Mesendoderm (in vitro differentiated cells): Measurements from ENCODE around the gene CCDC190.

Source experiments
- DNase-seq: peaks from one replicate; pipeline ENCODE4 v3.0.0; 2013
- H2AK5ac ChIP-seq: 2 replicates; pipeline ENCODE4 v1.6.1; 2013; ENCODE audit warnings: low read length, inconsistent platforms
- H2BK120ac ChIP-seq: 2 replicates; pipeline ENCODE4 v1.6.1; 2013; ENCODE audit warnings: low read depth, mild to moderate bottlenecking, low read length, moderate library complexity, mixed read lengths
- H2BK15ac ChIP-seq: replicated peaks from 2 replicates; pipeline ENCODE4 v1.6.1; 2013; ENCODE audit warnings: low read depth, mild to moderate bottlenecking, moderate library complexity
- H2BK5ac ChIP-seq: 2 replicates; pipeline ENCODE4 v1.6.1; 2013; ENCODE audit warnings: low read length, inconsistent platforms
- H3K18ac ChIP-seq: 2 replicates; pipeline ENCODE4 v1.6.1; 2013; ENCODE audit warnings: mild to moderate bottlenecking, low read length, mixed read lengths
- H3K23ac ChIP-seq: one replicate; pipeline ENCODE4 v1.6.1; 2013; ENCODE audit warnings: low read length
- H3K27ac ChIP-seq: 2 replicates; pipeline ENCODE4 v1.5.1; 2013; ENCODE audit warnings: low read depth, mild to moderate bottlenecking, inconsistent platforms, low read length, moderate library complexity
- H3K27me3 ChIP-seq: 2 replicates; pipeline ENCODE4 v1.6.1; 2013; ENCODE audit warnings: low read length, control low read depth, mild to moderate bottlenecking, inconsistent platforms; ENCODE audit not compliant: insufficient read depth, poor library complexity
- H3K36me3 ChIP-seq: 2 replicates; pipeline ENCODE4 v1.6.1; 2013; ENCODE audit warnings: low read length, inconsistent platforms; ENCODE audit not compliant: control insufficient read depth, insufficient read depth
- H3K4ac ChIP-seq: one replicate; pipeline ENCODE4 v1.6.1; 2013; ENCODE audit warnings: low read depth, mild to moderate bottlenecking, low read length, moderate library complexity
- H3K4me1 ChIP-seq: 2 replicates; pipeline ENCODE4 v1.6.1; 2013; ENCODE audit warnings: low read depth, low read length, inconsistent platforms; ENCODE audit not compliant: control insufficient read depth
- H3K4me2 ChIP-seq: 2 replicates; pipeline ENCODE4 v1.6.1; 2013; ENCODE audit warnings: low read length
- H3K4me3 ChIP-seq: 2 replicates; pipeline ENCODE4 v1.5.1; 2013; ENCODE audit warnings: mild to moderate bottlenecking, low read length
- H3K56ac ChIP-seq: one replicate; pipeline ENCODE4 v1.6.1; 2013; ENCODE audit warnings: low read length
- H3K79me1 ChIP-seq: 2 replicates; pipeline ENCODE4 v1.6.1; 2013; ENCODE audit warnings: low read length, inconsistent platforms
- H3K79me2 ChIP-seq: 2 replicates; pipeline ENCODE4 v1.6.1; 2013; ENCODE audit warnings: mild to moderate bottlenecking, low read length; ENCODE audit not compliant: control insufficient read depth, insufficient read depth
- H3K9ac ChIP-seq: 2 replicates; pipeline ENCODE4 v1.6.1; 2013; ENCODE audit warnings: low read length, inconsistent platforms
- H4K5ac ChIP-seq: one replicate; pipeline ENCODE4 v1.6.1; 2013; ENCODE audit warnings: low read length
- H4K8ac ChIP-seq: one replicate; pipeline ENCODE4 v1.6.1; 2013; ENCODE audit warnings: low read depth, mild to moderate bottlenecking, control low read depth, low read length, moderate library complexity
- WGBS: extraction: QIAGEN DNeasy Blood & Tissue Kit; methylation state at CpG from one replicate; pipeline ENCODE4 v1.1.7; 2013; ENCODE audit warnings: low lambda C conversion rate, missing lambda C conversion rate; ENCODE audit not compliant: insufficient coverage; ENCODE audit errors: extremely low coverage; 5-methylcytosine and 5-hydroxymethylcytosine counted together

CCDC190 gene

DNA sequence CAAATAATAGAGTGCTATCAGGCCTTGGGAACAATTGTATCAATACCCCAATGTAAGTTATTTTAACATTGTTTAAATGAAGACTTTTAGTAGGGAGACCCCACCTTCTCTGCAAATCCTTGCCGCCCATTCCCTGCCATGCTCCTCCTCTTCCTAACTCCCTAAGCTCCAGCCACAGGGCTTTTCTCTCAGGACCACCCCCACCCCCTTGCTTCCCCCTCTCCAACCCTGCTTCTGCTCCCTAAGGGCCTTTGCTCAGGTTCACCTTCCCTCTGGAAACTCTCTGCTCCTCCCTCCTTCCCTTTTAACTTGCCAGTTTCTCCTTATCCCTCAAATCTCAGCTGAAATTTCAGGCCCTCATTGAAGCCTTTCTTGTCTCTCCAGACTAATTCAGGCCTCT, 16.8 kb downstream of the CCDC190 start:
- Histone ChIP-seq H2AK5ac (no peak overlapping the region), H3K79me2 (no peaks in the 10 kb centered on the region), H3K4me1 (peaks cover 1% of the 10 kb centered on the region), H3K4me2 (no peak overlapping the region), H2BK120ac (no peak overlapping the region), H3K56ac (no peak overlapping the region), H3K27me3 (no peaks in the 10 kb centered on the region), H4K5ac (no peak overlapping the region), H3K18ac (no peak overlapping the region), H3K4ac (no peak overlapping the region), H4K8ac (no peak overlapping the region), H3K36me3 (no peaks in the 10 kb centered on the region), H2BK5ac (no peak overlapping the region), H3K4me3 (no peak overlapping the region), H3K27ac (no peak overlapping the region), H2BK15ac (no peak overlapping the region), H3K23ac (no peak overlapping the region), H3K79me1 (no peaks in the 10 kb centered on the region), H3K9ac (no peak overlapping the region)
- no CpG with 5 or more reads among the region's 1 CpG for WGBS
- no peak for DNase-seq

DNA sequence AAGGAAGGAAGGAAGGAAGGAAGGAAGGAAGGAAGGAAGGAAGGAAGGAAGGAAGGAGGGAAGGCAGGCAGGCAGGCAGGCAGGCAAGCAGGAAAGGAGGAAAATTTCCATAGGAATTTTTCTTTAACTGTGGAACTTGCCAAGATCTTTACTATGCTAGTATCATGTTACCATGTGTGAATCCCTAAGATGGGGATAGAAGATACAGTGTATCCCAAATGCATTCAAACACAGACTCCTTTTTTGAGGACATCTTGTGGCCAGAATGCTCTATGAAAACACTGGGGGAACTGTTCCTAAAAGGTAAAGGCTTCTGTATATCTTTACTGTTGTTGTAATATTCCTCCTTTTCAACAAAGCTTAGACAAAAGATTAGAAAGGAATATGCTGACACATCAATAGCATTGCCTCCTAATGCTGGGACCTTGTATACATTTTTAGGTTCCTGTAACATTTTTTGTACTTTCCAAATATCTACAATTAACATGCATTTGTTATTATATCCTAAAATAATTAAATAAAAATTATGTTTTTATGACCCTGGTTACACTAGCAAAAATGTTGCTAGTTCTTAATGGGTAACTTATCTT, 20.6 kb downstream of the CCDC190 start:
- DNase-seq: peak; percentile 89

DNA sequence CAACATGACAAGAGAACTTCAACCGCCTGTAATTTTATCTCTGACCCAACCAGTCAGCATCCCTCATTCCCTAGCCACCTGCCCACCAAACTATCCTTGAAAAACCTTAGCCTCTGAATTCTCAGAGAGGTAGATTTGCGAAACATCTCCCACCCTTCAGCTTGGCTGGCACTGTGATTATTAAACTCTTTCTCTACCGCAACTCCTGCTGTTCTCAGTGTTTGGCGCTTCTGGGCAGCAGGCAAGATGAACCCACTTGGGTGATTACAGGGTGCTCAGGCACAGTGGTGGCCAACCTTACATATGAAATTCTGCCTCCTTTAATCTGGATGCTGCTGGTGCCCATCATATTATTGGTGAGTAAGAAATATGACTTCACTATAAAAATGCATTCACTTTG, 22.1 kb downstream of the CCDC190 start:
- H3K4me2 ChIP-seq: no peak overlapping the region
- H4K8ac ChIP-seq: no peak overlapping the region
- no peak overlapping the region for H3K4ac ChIP-seq
- no peaks in the 10 kb centered on the region for H3K79me2 ChIP-seq
- no peak overlapping the region for H3K18ac ChIP-seq
- no peak overlapping the region for H4K5ac ChIP-seq
- no peak overlapping the region for H3K23ac ChIP-seq
- H2BK5ac ChIP-seq: no peak overlapping the region
- no peak for DNase-seq
- H3K79me1 ChIP-seq: no peaks in the 10 kb centered on the region
- no peak overlapping the region for H2BK15ac ChIP-seq
- H2BK120ac ChIP-seq: no peak overlapping the region
- H3K4me1 ChIP-seq: peaks cover 1% of the 10 kb centered on the region
- no peaks in the 10 kb centered on the region for H3K36me3 ChIP-seq
- no peak overlapping the region for H3K27ac ChIP-seq
- no peak overlapping the region for H3K56ac ChIP-seq
- no peak overlapping the region for H3K4me3 ChIP-seq
- no peak overlapping the region for H2AK5ac ChIP-seq
- no CpG with 5 or more reads among the region's 4 CpGs for WGBS
- H3K27me3 ChIP-seq: no peaks in the 10 kb centered on the region
- H3K9ac ChIP-seq: no peak overlapping the region

More for the DNA sequence above, 20.6 kb downstream of the CCDC190 start:
- H3K4me1 ChIP-seq: peaks cover 1% of the 10 kb centered on the region
- H4K8ac ChIP-seq: no peak overlapping the region
- no peaks in the 10 kb centered on the region for H3K79me2 ChIP-seq
- H2BK5ac ChIP-seq: no peak overlapping the region
- no peak overlapping the region for H3K56ac ChIP-seq
- no peak overlapping the region for H3K23ac ChIP-seq
- no peak overlapping the region for H3K27ac ChIP-seq
- H3K4ac ChIP-seq: no peak overlapping the region
- no peak overlapping the region for H2BK15ac ChIP-seq
- no peak overlapping the region for H3K9ac ChIP-seq
- no peaks in the 10 kb centered on the region for H3K36me3 ChIP-seq
- H4K5ac ChIP-seq: no peak overlapping the region
- H3K27me3 ChIP-seq: no peaks in the 10 kb centered on the region
- H3K4me3 ChIP-seq: no peak overlapping the region
- H3K18ac ChIP-seq: no peak overlapping the region
- H2BK120ac ChIP-seq: no peak overlapping the region
- no peak overlapping the region for H2AK5ac ChIP-seq
- no peaks in the 10 kb centered on the region for H3K79me1 ChIP-seq
- H3K4me2 ChIP-seq: no peak overlapping the region

DNA sequence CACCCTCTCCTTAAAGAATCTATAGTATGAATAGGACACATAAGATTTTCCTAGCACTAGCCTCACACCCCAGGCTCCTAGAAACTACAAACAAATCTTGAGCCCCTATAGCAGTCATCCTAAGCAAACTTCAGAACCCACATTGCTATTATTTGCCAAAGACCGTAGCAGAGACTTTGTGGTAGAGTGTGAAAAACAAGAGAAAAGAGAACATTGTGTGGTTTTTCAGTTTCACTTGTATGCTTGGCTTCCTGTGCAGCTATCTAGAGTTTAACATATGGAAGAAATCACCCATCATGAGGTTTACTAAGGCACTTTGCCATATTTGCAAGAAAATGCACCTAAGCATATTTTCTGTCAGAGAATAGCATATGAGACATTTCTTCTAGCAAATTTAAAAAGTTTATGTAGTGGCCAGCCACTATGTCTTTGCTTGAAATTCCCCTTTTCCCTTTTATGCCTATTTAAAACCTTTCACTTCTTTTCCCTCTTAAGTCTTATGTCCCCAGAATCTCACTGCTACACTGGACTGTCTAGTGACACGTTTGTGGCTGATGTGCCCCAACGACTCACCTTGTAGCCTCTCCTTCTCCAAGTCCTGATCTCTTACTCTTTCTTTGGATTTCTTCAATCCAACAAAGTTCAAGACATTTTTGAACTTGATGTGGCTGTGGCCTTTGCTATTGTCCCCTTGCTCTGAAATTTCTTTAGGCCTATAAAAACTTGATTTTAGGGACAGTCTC, 25.6 kb downstream of the CCDC190 start:
- Histone ChIP-seq H3K9ac (no peak overlapping the region), H3K79me2 (no peaks in the 10 kb centered on the region), H2BK5ac (no peak overlapping the region), H3K79me1 (no peaks in the 10 kb centered on the region), H3K18ac (no peak overlapping the region), H4K5ac (no peak overlapping the region), H3K27me3 (no peaks in the 10 kb centered on the region), H2BK120ac (no peak overlapping the region), H4K8ac (no peak overlapping the region), H3K4ac (no peak overlapping the region), H3K23ac (no peak overlapping the region), H3K56ac (no peak overlapping the region), H3K27ac (no peak overlapping the region), H2BK15ac (no peak overlapping the region), H3K4me3 (no peak overlapping the region), H3K4me2 (no peak overlapping the region), H3K36me3 (no peaks in the 10 kb centered on the region), H3K4me1 (peaks cover 2% of the 10 kb centered on the region), H2AK5ac (no peak overlapping the region)
- no CpG with 5 or more reads among the region's 3 CpGs for WGBS
- DNase-seq: no peak

DNA sequence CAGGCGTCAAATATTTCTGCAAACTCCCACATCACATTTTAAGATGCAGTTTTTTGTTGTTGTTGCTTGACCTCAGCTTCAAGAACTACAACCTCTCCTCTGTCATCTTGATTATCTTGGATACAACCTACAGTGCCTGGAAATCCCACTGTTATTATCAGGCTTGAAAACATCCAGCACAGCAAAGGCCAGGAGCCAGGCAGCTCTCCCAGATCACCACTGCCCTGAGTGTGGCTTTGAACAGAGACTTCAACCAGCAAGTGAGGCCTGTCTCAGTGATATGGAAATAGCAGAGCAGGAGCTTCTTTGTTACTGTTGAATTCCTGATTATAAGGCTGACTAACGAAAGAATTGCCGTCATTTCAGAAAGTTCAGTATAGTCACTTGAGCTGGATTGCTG, 28.5 kb downstream of the CCDC190 start:
- no peak overlapping the region for H3K4ac ChIP-seq
- H3K23ac ChIP-seq: no peak overlapping the region
- no peak overlapping the region for H3K9ac ChIP-seq
- H2BK5ac ChIP-seq: no peak overlapping the region
- H2BK120ac ChIP-seq: no peak overlapping the region
- DNase-seq: peak; percentile 71
- peak overlapping the region; percentile 74 for H2BK15ac ChIP-seq
- H3K79me1 ChIP-seq: no peaks in the 10 kb centered on the region
- peaks cover 2% of the 10 kb centered on the region for H3K4me1 ChIP-seq
- no peak overlapping the region for H3K56ac ChIP-seq
- no peak overlapping the region for H3K4me3 ChIP-seq
- no peak overlapping the region for H3K18ac ChIP-seq
- no peak overlapping the region for H4K8ac ChIP-seq
- H3K27ac ChIP-seq: no peak overlapping the region
- no peaks in the 10 kb centered on the region for H3K79me2 ChIP-seq
- H3K4me2 ChIP-seq: no peak overlapping the region
- H2AK5ac ChIP-seq: no peak overlapping the region
- no peaks in the 10 kb centered on the region for H3K27me3 ChIP-seq
- H4K5ac ChIP-seq: no peak overlapping the region
- no peaks in the 10 kb centered on the region for H3K36me3 ChIP-seq
- WGBS: no CpG with 5 or more reads among the region's 3 CpGs

DNA sequence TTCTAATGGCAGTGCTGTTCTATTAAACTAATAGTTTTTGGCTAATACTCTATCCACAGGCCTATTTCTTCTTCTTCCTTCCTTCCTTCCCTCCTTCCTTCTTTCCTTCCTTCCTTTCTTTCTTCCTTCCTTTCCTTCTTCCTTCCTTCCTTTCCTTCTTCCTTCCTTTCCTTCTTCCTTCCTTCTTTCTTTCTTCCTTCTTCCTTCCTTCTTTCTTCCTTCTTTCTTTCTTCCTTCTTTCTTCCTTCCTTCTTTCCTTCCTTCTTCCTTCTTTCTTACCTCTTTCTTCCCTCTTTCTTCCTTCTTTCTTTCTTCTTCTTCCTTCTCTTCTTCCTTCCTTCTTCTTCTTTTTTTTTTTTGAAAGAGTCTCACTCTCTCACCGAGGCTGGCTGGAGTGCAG, 31.7 kb downstream of the CCDC190 start:
- no peaks in the 10 kb centered on the region for H3K79me1 ChIP-seq
- H2BK120ac ChIP-seq: no peak overlapping the region
- H3K79me2 ChIP-seq: no peaks in the 10 kb centered on the region
- H3K4me2 ChIP-seq: no peak overlapping the region
- H4K8ac ChIP-seq: no peak overlapping the region
- WGBS: no CpG with 5 or more reads among the region's 1 CpG
- no peak overlapping the region for H2BK15ac ChIP-seq
- no peak overlapping the region for H2AK5ac ChIP-seq
- no peak overlapping the region for H3K27ac ChIP-seq
- H4K5ac ChIP-seq: no peak overlapping the region
- H3K4me1 ChIP-seq: peaks cover 2% of the 10 kb centered on the region
- no peak overlapping the region for H3K9ac ChIP-seq
- no peak overlapping the region for H3K23ac ChIP-seq
- H2BK5ac ChIP-seq: no peak overlapping the region
- no peaks in the 10 kb centered on the region for H3K36me3 ChIP-seq
- no peak overlapping the region for H3K4me3 ChIP-seq
- H3K27me3 ChIP-seq: no peaks in the 10 kb centered on the region
- H3K56ac ChIP-seq: no peak overlapping the region
- H3K4ac ChIP-seq: no peak overlapping the region
- no peak overlapping the region for H3K18ac ChIP-seq
- no peak for DNase-seq
